GM12874 (cell line): Measurements from ENCODE around the gene NDUFS6.

Experiments used
- TF ChIP-seq, protein P1 (sequence below): IDR thresholded peaks from 2 replicates; pipeline ENCODE4 v1.5.1; 2011; ENCODE audit warnings: low read depth, mild to moderate bottlenecking, control low read depth, low read length, moderate library complexity; ENCODE audit not compliant: insufficient read depth

The NDUFS6 gene

DNA sequence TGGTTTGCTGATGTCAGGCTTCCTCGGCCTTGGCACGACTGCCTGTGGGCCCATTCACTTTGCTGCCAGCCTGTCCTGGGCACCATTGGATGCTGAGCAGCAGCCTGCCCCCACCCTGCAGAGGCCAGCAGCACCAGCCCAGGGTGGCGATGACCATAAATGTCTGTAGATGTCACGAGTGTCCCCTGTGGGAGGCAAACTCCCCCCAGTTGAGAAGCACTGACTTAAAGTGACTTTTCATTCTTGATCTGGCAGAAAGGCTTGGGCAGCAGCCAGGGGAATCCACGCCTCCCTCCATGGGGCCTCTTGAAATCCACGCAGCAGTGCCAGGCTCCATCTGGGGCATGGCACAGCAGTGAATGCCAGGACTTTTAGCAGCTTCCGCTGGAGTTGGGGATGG, 59.7 kb downstream of the NDUFS6 start:
- TF ChIP-seq, protein P1, sequence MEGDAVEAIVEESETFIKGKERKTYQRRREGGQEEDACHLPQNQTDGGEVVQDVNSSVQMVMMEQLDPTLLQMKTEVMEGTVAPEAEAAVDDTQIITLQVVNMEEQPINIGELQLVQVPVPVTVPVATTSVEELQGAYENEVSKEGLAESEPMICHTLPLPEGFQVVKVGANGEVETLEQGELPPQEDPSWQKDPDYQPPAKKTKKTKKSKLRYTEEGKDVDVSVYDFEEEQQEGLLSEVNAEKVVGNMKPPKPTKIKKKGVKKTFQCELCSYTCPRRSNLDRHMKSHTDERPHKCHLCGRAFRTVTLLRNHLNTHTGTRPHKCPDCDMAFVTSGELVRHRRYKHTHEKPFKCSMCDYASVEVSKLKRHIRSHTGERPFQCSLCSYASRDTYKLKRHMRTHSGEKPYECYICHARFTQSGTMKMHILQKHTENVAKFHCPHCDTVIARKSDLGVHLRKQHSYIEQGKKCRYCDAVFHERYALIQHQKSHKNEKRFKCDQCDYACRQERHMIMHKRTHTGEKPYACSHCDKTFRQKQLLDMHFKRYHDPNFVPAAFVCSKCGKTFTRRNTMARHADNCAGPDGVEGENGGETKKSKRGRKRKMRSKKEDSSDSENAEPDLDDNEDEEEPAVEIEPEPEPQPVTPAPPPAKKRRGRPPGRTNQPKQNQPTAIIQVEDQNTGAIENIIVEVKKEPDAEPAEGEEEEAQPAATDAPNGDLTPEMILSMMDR = no peak

DNA sequence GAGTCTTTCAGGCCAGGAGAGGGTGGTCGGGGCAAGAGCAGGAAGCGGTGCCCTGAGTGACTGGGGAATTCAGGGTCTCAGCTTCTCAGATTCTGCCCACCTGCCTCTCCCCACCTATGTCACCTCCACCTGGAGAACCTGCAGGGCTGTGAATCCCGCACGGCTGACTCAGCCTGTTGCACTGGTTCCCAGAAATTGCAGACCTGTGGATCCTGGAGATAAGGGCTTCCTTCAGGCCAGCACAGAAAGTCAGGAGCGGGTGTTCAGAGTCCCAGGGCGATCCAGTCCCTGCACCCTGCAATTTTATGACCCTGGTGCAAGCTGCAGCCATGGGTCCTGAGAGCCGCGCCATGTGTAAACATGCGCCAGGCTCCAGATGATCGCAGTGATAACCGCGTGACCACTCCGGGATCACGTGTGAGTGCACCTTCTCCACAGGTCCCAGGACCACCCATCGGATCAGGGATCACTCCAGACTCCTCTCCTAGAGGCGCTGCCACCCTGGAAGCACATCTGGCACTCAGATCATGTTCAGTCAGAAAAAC, 63.8 kb downstream of the NDUFS6 start:
- TF ChIP-seq, protein P1 = no peak

DNA sequence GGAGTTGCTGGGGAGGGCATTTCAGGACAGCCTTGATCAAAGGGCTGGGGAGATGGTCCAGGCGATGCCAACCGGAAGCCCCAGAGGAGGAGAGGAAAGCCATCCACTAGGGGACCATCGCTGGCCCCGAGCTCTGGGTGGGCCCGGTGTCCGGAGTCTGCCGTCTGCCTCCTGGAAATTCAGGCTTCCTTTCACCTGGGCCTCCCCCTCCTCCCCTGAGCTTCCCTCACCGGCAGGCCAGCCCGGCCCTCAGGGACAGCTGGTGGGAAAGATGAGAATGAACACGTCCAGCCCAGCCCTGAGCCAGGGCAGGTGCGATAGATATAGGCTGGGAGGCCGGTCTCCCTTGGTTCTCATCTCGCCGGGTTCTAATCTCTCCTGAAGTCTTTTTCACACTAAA, 64.3 kb downstream of the NDUFS6 start:
- TF ChIP-seq, protein P1 = no peak
